22Rv1 (cell line): ENCODE measurements around the gene RIIAD1.

Experiments used
- ZFX ChIP-seq: fragments of 450-650 bp; IDR thresholded peaks from 2 replicates; pipeline ENCODE4 v1.6.1; 2017; ENCODE audit warnings: antibody characterized with exemption, borderline replicate concordance
- TF ChIP-seq, protein P1 (sequence below): fragments of 450-650 bp; IDR thresholded peaks from 2 replicates; pipeline ENCODE4 v1.5.1; 2017; ENCODE audit warnings: mild to moderate bottlenecking

DNA sequence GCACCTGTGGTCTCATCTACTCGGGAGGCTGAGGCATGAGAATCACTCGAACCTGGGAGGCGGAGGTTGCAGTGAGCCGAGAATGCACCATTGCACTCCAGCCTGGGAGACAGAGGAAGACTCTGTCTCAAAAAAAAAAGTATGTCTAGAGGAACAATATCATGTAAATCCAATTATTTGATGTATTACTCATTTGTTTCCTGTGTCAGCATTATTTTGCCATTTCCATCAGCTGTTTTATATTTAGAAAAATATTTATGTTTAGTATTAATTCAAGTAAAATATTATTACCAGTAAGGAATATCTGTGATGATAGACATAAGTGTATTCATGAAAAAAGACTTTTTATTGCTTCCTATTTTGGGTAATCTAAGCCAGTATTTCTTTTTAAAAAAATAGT is 56.0 kb downstream of the RIIAD1 start:
- TF ChIP-seq, protein P1, sequence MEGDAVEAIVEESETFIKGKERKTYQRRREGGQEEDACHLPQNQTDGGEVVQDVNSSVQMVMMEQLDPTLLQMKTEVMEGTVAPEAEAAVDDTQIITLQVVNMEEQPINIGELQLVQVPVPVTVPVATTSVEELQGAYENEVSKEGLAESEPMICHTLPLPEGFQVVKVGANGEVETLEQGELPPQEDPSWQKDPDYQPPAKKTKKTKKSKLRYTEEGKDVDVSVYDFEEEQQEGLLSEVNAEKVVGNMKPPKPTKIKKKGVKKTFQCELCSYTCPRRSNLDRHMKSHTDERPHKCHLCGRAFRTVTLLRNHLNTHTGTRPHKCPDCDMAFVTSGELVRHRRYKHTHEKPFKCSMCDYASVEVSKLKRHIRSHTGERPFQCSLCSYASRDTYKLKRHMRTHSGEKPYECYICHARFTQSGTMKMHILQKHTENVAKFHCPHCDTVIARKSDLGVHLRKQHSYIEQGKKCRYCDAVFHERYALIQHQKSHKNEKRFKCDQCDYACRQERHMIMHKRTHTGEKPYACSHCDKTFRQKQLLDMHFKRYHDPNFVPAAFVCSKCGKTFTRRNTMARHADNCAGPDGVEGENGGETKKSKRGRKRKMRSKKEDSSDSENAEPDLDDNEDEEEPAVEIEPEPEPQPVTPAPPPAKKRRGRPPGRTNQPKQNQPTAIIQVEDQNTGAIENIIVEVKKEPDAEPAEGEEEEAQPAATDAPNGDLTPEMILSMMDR: no peak
- TF ChIP-seq ZFX: no peak
